Activated CD8-positive, alpha-beta T cell treated with anti-CD3 and anti-CD28 coated beads for 36 hours (primary cell): ENCODE measurements around the gene ZC3H12A. TPM values are rescaled to one million over a fixed set of nuclear protein-coding genes. Genes with fewer than 3 reads are reported as not detected.
A peak's percentile ranks its signal among the peaks of the same experiment; 100 is the strongest.

Experiments
- ATAC-seq: fragments of 200-7000 bp; cut with Tn5 transposase; one replicate; pipeline ENCODE4 v1.10.0; 2021; ENCODE audit warnings: mild to moderate bottlenecking, moderate library complexity
- CTCF ChIA-PET: fragments of 350-600 bp; sonication (Branson Sonifier 250); formaldehyde crosslinking; loops from one replicate; lab custom pipeline; 2021; ENCODE audit warnings: antibody characterized with exemption; lab: Charles Lee
- POLR2A ChIA-PET: fragments of 350-600 bp; sonication (Branson Sonifier 250); formaldehyde crosslinking; loops from one replicate; lab custom pipeline; 2021; ENCODE audit warnings: antibody characterized with exemption; lab: Charles Lee
- DNase-seq: peaks from one replicate; pipeline ENCODE4 v3.0.0-alpha.2; 2020
- H3K27ac Mint-ChIP-seq: one replicate; pipeline ENCODE4 v1.8.0; 2021; ENCODE audit warnings: mild to moderate bottlenecking, mixed read lengths
- H3K27me3 Mint-ChIP-seq: one replicate; pipeline ENCODE4 v1.8.0; 2021; ENCODE audit warnings: mixed read lengths
- H3K36me3 Mint-ChIP-seq: one replicate; pipeline ENCODE4 v1.8.0; 2021; ENCODE audit warnings: low read depth, mixed read lengths
- H3K4me1 Mint-ChIP-seq: one replicate; pipeline ENCODE4 v1.8.0; 2021; ENCODE audit warnings: low read depth, mixed read lengths
- H3K4me3 Mint-ChIP-seq: one replicate; pipeline ENCODE4 v1.8.0; 2021; ENCODE audit warnings: mild to moderate bottlenecking, moderate library complexity, mixed read lengths
- H3K9me3 Mint-ChIP-seq: one replicate; pipeline ENCODE4 v1.8.0; 2021; ENCODE audit warnings: mixed read lengths
- intact Hi-C: fragments of 100-400 bp; cut with micrococcal nuclease; formaldehyde crosslinking; loops from one replicate; pipeline ENCODE4 v1.10.0; 2022
- total RNA-seq, 2 experiments: library from RNA; stranded (reverse); gene quantifications; one replicate each; pipeline ENCODE4 v1.2.3, GENCODE V29; 2021
- TF ChIP-seq, protein P1 (sequence below): fragments of 200-600 bp; IDR thresholded peaks from one replicate; pipeline ENCODE4 v1.8.0; 2022; ENCODE audit warnings: antibody characterized with exemption, mild to moderate bottlenecking

ZC3H12A gene
- 10 to 100 TPM; 20.4 to 20.5 TPM for total RNA-seq

DNA sequence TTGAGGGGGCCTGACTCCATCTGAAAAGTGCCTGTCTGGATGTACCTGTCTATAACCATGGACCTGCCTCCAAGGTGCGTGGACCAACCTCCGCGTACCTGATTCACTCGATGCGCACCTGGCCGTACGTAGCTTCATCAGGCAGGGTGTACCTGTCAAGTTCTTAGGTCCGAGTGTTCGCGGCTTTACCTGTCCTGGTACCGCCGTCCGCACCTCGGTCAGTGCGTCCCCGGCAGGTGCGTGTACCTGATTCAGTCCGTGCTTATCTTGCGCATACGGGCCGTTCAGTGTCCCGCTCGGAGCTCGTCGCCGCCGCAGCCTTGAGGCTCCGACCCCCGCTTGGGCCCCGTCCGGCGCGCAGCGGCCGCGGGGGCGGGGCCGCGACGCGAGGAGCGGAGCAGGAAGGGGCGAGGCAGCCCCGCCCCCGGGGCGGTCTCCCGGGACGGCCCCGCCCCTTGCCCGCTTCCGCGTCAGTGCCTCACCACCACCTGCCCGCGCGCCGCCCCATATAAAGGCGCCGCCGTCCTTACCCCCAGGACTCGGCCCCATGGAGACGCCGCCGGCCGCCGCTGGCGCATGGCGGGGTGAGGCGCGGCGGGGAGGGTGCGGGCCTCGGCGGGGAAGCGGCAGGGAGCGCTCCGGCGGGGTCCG lies at the start of gene ZC3H12A:
TSS of gene ZC3H12A (plus strand) at position 535 of the 651 bp plus-strand sequence. CDS start 917 bp downstream, outside the sequence.
- DNase-seq = peak; percentile 93
- Mint-ChIP-seq H3K36me3 (peaks cover 42% of the 10 kb centered on the region), H3K4me3 (peak within 1 kb of the TSS; percentile 90), H3K27me3 (no peaks in the 10 kb centered on the region), H3K27ac (peak within 1 kb of the TSS; percentile 99), H3K4me1 (peaks cover 37% of the 10 kb centered on the region), H3K9me3 (no peaks in the 10 kb centered on the region)
- CTCF ChIA-PET = interaction anchor here (1.3 to 8.9 kb wide), 4 partner anchors 12 to 39 kb away, joined by 3 to 112 read pairs (median 48); partner anchors contain the start of gene MEAF6
- POLR2A ChIA-PET = interaction anchor here (0.6 to 9.3 kb wide), 8 partner anchors 9 to 538 kb away, joined by 3 to 52 read pairs (median 4); partner anchors contain the start of genes CDCA8 and MEAF6
- intact Hi-C loops = loop anchor here (5.0 kb wide), 1 partner anchor 538 kb away; the partner anchor contains the start of gene UTP11
- peak; percentile 62 for ATAC-seq
- TF ChIP-seq, protein P1, sequence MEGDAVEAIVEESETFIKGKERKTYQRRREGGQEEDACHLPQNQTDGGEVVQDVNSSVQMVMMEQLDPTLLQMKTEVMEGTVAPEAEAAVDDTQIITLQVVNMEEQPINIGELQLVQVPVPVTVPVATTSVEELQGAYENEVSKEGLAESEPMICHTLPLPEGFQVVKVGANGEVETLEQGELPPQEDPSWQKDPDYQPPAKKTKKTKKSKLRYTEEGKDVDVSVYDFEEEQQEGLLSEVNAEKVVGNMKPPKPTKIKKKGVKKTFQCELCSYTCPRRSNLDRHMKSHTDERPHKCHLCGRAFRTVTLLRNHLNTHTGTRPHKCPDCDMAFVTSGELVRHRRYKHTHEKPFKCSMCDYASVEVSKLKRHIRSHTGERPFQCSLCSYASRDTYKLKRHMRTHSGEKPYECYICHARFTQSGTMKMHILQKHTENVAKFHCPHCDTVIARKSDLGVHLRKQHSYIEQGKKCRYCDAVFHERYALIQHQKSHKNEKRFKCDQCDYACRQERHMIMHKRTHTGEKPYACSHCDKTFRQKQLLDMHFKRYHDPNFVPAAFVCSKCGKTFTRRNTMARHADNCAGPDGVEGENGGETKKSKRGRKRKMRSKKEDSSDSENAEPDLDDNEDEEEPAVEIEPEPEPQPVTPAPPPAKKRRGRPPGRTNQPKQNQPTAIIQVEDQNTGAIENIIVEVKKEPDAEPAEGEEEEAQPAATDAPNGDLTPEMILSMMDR = no peak

DNA sequence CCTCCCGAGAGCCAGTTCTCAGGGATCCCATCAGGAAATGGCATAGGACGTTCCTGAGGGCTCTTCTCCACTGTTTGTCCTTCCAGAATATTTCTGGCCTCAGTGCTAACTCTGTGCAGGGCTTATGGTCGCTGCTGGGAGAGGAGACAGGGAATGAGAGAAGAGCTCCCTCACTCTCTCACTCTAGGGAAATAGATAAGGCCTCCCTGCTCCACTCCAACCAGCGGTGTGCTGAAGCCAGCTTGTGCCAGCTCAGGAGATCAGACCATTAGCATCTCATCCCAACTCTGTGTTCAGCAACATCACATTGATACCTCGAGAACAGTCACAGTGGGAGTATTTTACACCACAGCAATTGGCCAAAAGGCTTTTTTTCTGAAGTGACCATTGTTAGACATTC lies 49.2 kb upstream of the ZC3H12A start:
- ATAC-seq (no peak), DNase-seq (no peak)
- ChIA-PET POLR2A (no interaction called here), CTCF (interaction anchor here (1.4 kb wide), 1 partner anchor 9 kb away, joined by 5 read pairs; no protein-coding TSS in a partner anchor)
- no peak overlapping the region for H3K27ac Mint-ChIP-seq
- no peaks in the 10 kb centered on the region for H3K4me1 Mint-ChIP-seq
- no peaks in the 10 kb centered on the region for H3K36me3 Mint-ChIP-seq
- intact Hi-C loops = no loop called here
- no peaks in the 10 kb centered on the region for H3K9me3 Mint-ChIP-seq
- TF ChIP-seq, protein P1 = no peak
- H3K27me3 Mint-ChIP-seq = peaks cover 6% of the 10 kb centered on the region
- no peak overlapping the region for H3K4me3 Mint-ChIP-seq

DNA sequence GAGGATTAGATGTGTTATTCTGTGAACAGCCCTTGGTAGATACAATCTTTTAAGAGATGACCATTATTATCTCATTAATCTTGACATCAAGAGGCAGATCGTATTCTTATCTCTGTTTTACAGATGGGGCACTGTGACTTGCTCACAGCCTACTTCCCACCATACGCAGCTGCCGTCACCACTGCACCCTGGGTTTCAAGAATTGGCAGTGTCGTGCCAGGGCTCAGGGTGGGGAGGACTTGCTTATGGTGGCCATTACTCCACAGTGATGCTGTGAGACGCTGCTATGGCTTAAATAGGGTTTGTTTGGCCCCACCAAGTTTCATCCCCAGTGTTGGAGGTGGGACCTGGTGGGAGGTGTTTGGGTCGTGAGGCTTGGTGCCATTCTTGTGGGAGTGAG lies 45.4 kb upstream of the ZC3H12A start:
- ATAC-seq = no peak
- TF ChIP-seq, protein P1 = no peak
- POLR2A ChIA-PET = no interaction called here
- CTCF ChIA-PET = no interaction called here
- H3K36me3 Mint-ChIP-seq = no peaks in the 10 kb centered on the region
- no peaks in the 10 kb centered on the region for H3K4me1 Mint-ChIP-seq
- H3K4me3 Mint-ChIP-seq = no peak overlapping the region
- no peak overlapping the region for H3K27ac Mint-ChIP-seq
- intact Hi-C loops = no loop called here
- DNase-seq = no peak
- H3K27me3 Mint-ChIP-seq = peaks cover 11% of the 10 kb centered on the region
- no peaks in the 10 kb centered on the region for H3K9me3 Mint-ChIP-seq

DNA sequence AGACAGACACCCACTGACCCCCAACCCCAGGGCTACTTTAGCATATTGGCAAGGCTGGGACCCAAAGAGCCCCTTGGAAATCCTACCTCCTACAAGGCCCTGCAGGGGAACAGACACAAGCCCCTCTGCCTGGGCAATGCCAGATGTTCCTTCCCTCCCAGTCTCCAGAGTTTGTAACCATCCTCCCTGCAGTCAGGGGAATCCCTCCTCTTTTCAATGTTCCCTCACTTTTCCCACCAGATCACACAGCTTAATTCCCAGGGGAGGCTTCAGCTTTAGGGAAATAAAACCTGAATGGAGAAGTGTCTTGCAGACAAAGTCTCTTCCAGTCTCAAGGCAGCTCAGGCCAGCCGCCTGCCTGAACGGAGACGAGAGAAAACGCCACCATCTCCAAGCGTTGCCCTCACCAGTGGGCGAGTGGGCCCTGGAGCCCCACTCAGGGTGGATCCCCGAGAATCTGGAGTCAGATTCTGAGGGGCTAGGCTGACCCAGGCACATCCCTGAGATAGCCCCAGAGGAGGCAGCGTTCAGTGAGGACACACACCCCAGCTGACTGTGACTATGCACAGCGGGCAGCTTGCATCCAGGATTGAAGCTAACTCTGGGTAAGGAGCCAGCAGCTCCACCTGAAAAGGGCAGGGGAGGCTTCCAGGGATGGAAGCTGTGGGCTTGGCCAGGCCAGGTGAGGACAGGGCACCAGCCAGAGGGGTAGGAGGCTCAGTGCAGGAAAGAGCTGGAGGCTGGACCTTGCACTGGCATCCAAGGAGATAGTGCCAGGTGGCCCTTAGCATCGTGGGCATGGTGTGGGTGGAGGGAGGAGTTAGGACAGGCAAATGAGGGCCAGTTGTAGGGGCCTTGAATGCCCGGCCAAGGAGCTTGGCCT lies 44.0 kb upstream of the ZC3H12A start:
- H3K36me3 Mint-ChIP-seq = no peaks in the 10 kb centered on the region
- intact Hi-C loops = no loop called here
- H3K27ac Mint-ChIP-seq = no peak overlapping the region
- H3K4me1 Mint-ChIP-seq = no peaks in the 10 kb centered on the region
- peaks cover 9% of the 10 kb centered on the region for H3K27me3 Mint-ChIP-seq
- no peak overlapping the region for H3K4me3 Mint-ChIP-seq
- ChIA-PET POLR2A (no interaction called here), CTCF (no interaction called here)
- no peak for DNase-seq
- TF ChIP-seq, protein P1 = no peak
- ATAC-seq = no peak
- H3K9me3 Mint-ChIP-seq = no peaks in the 10 kb centered on the region
